Stimulated activated CD4-positive, alpha-beta T cell treated with anti-CD3 and anti-CD28 coated beads, TNF-alpha, amount 100 ng/mL, for 4 hours (primary cell): ENCODE measurements around the gene ATP2B2.

Source experiments
- DNase-seq, 3 experiments: peaks; one replicate each; pipeline ENCODE4 v3.0.0-alpha.2; 2020; ENCODE audit warnings: low read depth in 3 of 3

ATP2B2 gene

DNA sequence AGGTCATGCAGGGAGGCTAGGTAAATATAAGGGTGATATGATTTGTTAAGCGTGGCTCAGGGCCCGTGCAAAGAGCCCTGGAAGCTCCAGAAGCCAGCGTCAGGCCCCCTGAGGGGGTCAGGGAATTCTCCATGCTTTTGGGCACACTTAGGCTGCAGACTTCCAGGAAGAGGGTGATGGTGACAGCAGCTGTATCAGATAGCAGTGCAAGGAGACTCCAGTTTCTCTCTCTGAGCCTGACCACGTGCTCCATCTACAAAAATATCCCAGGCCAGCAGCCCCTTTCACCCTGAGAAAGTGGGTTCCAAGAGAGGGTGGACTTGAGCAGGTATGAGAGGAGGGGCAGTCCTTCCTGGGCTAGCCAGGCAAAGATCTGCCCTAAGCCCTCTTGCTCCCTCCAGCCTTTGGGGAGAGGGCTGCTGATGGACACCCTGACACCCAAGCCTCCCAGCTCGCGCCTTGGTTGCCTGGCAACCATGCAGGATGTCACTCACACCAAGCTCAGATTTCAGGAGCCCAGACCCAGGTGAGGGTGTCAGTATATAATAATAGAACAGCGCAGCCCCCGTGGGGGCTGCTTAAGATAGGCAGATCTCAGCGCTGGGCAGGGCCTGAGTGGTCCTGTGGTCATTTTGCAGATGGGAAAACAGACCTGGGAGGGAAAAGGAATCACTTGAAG is 35.8 kb downstream of the ATP2B2 start:
- DNase-seq: no peak

DNA sequence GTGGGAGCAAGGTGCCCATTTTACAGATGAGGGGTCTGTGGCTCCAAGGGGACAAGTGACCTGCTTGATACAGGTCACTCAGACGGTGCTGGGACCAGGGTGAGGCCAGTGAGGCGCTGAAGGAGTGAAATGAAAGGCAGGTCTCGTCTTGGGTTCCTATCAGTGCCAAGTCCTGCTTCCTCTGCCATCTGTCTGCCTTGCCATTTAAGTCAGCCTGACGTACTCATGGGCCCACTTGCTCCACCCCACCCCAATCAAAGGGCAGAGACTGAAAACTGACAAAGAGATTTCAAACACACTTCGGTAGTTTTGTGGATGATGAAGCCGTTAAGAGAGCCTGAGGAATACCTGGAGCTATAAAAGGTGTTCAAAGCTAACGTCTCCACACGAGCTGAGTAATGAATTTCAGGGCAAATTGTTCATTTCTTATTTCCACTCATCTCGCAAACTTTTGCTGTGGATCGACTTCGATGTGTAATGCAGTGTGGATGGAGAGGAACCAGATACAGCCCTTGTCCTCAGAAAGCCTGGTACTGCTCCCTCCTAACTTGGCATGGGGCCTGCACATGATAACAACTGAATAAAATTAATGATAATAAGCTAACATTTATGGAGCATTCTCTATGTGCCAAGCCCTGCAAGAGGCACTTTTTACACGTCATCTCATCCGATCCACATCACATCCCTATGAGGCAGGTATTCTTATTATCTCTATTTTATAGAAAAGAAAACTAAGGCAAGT is 36.6 kb downstream of the ATP2B2 start:
- DNase-seq: no peak

DNA sequence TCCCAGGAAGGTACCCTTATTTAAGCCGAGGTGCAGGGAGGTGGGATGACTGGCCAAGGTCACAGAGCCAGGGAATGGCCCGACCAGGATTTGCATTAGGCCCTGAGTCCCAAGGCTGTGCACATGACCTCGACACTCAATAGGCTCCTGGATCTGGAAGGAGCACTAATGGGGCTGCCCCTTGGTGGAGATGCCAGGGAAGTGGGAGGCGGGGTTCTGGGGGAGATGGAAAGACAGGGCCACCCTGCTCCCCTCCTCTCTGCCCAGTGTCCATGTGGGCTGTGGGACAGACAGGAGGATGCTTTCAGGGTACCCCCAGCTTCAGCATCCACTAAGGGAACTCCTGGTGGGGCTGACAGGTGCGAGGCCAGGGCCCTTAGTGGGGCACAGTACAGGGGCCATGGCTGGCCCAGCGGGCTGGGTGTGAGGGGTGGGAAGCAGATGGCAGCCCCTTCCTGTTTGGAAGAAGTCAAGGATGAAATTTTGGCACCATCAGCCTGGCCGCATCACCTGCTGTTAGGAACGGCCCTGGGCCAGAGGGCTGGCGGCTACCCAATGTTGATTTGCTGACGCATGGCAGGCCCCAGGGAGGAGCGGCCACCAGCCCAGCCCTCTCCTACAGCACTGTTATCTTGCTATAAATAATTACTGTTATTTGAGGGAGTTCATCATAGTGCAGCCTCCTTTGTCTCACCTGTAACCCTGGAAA is 37.3 kb downstream of the ATP2B2 start:
- no peak for DNase-seq

DNA sequence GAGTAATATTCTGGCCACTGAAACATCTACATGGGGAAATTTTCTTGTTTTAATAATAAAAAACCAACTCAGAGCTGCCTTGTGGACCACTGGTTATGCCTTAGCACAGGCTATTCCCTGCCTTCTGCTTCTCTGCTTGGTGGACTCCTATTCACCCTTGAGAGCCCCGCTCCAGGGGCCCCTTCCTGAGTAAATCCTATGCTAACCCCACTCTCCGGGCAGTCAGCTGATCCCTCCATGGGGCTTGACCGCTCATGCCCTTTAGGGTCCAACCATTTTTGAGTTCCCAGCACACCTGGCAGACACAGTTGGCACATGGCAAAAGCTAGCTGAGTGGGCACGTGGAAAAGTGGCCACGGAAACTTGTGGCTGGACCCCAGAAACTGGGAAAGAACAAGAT is 38.2 kb downstream of the ATP2B2 start:
- DNase-seq: no peak

DNA sequence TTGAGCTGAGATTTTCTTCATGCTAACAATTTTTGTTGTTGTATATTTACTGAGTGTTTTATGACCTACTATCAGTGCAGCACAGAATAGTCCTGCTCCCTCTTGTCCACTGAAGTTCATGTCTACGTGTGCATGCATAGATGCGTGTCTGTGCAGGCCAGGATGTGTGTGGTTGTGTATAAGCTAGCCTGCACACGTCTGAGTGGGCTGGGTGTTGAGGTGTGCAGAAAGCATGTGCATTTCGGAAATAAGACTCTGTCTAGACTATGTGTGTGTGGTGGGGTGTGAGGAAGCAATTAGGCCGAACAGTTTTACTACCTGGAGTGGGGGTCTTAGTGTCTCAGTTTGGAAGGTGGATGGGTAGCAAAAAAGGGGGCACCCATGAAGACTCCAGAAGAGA is 39.2 kb downstream of the ATP2B2 start:
- DNase-seq: no peak

DNA sequence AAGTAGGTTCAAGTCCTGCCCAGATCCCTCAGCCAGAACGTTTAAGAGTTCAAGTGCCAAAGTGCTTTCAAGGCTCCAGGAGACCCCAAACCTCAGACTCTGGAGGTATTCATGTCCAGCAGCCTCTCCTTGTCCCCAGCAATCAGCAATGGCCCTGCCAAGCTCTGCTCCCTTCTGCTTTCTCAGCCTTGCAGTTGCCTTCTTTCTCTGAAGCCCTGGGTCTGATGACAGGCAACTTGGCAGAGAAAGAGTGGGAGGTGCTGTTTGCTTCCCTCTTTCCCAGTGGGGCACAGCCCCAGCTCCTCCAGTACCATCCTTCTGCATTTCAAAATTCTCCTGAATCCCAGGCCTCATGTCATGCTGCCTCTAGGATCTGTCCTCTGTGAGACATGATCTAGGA is 40.2 kb downstream of the ATP2B2 start:
- DNase-seq: no peak

DNA sequence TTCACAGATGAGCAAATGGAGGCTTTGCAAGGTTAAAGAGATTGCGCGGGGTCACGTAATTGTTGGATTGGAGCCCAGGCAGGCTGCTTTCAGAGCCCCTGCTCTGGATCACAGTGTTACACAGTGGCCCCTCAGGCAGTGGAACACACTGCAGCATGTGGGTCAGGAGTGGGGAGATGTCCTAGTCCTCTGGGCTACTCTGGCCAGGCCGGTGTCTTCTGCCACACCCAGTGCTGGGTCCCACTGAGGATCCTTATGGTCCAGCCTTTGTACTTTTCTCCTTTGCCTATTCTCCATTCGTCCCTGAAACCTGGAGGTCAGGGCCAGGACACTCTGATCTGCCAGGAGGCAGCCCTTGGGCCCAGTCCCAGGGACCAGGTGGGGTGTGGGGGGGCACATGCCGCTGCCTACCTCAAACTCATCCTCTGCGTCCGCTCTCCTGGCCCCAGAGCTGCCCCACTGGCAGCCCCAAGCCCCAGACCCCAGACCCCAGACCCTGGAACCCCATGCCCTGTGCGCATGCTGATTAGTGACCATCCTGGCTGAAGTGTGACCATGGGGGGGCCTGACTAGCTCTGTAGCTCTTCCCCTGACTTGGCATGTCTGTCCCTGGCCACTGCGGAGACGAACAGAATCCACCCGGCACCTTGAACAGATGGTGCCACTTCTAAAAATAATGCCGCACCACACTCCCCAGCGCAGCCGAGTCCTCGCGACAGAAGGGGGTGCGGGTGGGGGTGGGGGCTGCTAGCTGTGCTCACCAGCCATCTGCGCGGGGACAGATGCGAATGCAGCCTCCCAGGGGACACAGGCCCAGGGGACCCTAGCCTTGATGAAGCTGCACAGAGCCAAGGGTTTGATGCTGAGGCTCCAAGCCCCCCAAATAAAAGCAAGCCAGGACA is 41.6 kb downstream of the ATP2B2 start:
- DNase-seq: no peak

DNA sequence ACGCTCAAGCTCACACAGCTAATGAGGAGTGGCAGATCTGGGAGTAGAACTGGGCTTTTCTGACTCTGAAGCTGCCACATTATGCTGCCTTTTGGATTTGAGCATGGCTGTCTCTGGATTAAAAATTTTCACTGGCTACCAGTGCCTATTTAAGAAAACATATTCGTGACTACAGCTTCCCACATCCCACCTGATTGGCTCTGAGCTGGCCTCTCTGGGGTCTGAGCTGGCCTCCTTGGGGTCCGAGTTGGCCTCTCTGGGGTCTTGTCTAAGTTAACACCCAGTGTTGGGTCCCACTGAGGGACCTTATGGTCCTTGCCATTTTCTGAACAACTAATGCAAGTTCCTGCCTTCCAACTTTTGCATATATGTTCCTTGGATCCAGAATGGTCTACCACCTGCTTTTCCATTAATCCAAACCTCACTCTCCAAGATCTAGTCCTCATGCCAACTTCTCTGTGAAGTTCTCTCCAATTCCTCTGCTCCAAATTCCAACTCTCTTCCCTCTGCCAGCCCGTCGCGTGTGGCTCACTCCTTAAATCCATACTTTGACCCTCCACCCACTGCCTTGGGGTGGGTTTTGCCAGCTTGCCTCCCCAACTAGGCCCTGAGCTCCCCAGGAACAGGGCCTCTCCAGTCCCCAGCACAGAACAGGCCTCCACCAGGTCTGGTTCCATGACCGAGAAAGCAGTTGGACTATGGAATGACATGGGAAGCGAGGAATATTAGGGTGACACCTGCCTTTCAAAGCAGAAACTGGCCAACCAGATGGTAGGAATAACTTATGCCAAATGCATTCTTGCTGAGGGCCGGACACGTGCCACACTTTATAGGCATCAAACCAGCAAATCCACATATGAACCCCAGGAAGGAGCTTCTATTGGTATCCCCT is 42.5 kb downstream of the ATP2B2 start:
- no peak for DNase-seq

DNA sequence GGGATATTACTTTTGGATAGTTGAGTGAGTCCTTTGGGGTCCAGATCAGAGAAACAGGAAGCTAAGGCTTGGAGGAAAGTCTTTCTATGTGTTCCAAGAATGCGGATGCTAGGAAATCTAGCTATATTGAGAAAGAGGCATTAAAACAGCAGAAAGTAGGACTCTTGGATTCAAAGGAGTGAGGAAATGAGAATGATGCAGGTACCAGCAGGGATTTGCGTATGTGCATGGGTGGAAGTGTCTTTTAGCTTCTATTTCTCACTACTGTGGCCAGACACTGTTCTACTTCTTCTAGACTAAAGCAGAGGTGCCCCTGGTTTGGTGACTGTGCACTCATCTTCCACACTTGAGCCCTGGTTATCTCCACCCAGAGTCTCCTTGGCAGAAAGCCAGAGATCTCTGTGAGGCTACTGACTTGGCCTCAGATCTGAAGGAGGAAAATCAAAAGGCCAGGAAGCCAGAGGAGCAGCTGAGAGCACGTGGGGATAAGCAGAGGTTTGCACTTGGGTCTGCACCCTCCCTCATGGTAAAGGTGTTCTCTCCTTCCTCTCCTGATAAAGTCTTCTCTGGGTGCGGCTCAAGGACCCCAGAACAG is 44.3 kb downstream of the ATP2B2 start:
- DNase-seq: no peak

DNA sequence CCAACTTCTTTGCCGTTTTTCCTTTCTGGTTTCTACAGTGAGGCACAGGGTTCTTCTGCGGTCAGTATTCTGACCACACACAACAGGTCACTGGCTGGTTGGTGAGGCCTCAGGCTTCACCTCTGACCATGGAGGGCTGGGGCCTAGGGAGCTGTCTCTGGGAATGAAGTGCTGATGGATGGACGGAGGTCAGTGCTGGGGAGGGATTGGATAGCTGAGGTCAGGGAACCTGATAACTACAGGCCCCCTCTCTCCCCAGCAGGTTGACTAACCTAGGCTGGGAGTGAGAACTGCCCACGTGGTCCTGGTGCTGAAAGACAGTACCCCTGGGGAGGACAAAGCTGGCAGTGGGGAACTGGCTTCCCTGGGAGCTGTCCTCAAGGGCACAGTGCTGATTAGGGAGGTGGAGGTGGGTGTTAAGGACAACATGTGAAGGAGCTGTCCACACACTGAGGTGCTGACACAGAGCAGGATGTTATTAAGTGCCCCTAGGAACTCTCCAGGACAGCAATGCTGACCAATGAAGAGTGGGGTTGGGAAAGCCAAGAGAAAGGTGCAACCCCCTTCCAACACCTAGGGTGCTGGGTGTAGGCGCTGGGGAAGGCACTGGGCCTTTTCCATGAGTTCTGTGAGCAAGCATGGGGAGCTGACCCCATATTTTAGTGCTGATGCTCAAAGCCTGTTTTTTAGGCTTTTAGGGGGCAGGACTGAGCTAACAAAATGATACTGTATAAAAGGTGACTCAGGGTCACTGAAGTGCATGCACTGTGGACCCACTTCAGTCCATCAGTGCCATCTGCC is 45.2 kb downstream of the ATP2B2 start:
- no peak for DNase-seq

DNA sequence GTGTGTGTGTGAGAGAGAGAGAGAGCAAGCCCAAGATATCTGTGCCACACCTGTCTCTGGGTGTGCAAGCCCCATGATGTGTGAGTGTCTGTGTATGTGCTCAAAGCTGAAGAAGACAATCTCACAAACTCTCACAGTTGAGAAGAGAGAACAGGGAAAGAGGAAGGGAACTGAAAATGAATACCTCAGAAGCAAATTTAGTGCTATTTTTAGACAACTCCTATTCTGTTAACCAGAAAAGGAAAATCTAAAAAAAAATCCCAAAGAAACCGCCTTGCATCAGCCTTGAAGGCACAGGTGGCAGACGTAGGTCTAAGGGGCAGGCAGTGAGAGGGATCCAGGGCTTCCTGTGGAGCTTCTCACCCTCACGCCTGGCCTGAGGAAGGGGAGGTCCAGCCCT is 47.8 kb downstream of the ATP2B2 start:
- no peak for DNase-seq

DNA sequence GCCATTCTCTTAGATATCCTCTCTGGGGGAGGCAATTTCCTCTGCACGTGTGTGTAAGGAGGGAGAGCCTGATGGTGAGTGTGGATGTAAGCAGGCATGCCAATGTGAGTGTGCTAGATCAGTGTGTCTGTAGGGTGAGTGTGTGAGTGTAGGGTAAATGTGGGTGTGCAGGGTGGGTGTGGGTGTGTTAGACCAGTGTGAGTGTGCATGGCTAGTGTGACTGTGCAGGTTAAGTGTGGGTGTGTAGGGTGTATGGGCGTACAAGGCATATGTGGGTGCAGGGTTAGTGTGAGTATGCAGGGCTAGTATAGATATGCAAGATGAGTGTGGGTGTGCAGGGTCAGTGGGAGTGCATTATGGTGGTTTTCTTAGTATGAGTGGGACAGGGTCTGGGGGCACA is 48.4 kb downstream of the ATP2B2 start:
- DNase-seq: no peak

DNA sequence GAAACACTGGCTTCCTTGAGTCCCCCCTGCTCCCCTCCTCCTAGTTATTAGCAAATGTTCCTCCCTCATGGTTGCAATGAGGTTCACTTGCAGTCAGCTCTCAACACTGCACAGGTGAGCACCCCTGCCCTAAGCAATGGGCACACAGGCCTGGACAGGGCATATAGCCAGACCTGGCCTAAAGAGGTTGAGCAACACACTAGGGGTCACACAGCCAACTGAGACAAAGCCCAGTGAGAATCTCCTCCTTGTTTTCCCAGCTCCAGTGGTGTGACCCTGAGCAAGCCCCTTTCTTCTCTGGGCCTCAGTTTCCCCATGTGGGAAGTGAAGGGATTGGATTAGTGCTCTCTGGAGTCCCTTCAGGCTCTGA is 49.9 kb downstream of the ATP2B2 start:
- no peak for DNase-seq

DNA sequence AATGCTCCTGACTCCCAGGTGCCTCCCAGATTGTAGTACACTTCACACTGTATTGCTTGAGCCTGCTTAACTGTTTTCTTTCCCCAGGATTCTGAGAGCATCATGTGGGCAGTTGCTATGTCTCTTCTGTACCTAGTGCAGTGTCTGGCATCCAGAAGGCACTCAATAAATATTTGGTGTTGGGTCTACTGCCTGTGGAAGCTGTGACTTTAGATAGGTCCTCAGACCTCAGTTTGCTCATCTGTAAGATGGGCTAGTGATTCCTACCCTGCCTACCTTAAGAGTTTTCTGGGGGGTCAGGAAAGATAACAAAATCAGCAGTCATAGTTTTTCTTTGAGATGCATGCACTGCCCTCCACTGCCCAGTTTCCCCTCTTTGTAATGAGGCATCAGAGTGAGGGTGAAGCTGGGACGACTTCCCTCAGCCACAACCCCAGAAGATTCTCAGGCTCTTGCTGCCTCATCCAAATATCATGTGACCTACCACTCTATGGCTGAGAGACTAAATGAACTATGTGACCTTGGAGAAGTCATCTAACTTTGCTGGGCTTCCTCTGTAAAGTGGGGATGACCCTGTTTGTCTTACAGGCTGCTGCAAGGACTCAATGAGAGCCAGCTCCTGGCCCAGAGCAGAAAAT is 50.4 kb downstream of the ATP2B2 start:
- DNase-seq: no peak

DNA sequence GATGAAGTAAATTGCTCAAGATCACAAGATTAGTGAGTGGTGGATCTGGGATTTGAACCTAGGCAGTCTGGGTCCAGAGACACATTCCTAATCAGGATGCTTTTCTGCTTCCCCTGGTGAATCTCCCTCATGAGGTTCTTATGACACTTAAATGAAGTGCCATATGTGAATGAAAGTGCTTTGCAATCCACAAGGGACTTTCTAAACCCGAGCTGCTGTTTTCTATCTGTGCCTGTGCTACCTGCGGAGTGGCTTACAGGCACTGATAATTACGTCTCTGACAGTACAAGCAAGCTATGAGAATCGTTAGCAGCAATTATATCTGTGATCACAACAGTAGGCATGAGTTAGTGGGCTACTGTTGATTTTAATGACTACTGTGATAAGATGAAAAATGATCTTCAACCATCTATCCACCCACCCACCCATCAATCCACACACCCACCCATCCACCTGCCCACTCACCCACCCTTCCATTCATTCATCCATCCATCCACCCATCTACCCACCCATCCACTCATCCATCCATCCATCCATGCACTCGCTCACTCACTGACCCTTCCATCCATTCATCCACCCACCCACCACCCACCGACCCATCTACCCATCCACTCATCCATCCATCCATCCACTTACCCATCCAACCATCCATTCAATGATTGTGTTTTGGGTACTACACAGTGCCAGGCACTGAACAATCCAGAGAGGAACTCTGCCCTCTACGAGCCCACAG is 51.8 kb downstream of the ATP2B2 start:
- no peak for DNase-seq

DNA sequence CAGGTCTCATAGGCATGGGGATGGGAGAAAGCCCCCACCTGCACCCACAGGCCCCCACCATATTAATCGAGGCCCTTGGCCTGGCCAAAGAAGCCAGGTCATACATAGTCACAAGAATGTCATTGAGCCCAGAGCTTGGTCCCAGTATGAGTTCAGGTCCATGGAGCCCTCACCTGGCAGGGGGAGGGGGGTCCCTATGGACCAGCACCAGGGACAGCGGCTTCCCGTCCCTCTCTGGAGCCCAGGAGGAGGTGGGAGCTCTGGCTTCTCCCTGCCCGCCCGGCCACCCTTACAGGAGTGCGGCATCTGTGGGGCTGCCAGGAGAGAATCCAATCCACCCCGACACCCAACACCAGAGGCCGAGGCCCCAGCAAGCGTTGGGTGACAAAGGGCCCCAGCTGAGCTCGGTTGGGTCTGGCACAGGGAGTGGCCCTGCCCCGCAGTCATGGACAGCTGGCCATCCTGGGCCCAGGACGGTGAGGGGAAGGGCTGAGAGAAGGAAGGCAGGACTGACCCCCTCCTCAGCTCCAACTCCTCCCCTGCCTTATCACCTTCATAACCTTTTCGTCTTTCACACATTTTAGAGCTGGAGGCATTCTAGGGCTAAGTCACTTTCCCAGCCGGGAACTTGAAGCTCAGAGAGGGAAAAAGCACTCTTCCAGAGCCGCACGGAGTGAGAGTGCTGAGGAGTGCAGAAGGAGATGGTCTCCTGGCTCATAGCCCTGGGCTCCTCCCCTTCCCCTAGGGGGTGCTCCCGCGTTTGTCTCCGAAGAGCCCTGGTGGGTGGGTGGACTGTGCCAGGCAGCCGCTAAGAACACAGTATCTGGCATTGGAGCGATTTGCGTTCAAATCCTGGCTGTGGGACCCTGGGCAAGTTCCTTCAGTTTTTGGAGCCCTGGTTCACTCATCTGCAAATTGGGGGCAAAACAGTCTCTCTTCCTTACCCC is 54.6 kb downstream of the ATP2B2 start:
- DNase-seq: no peak

DNA sequence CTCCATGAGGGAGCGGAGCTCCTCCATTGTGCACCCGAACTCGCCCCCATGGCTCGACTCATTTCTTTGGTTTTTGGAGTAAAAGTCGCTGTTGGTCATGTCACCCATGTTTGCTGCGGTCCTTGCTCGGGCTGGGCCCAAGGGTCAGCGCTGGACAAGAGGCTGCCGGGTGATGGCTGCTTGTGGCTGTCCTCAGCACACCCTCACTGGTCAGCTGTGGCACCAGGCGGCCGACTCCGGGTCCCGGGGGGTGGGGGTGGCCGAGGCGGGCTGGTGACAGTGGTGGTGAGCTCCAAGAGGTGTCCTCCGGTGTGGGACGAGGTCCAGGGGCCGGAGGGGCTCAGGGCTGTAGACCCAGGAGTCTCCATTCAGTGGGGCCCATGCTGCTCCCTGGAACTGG is 56.0 kb downstream of the ATP2B2 start:
- DNase-seq: no peak
